SK-N-SH treated with all-trans-retinoic acid at 6 μM for 48 hours (cell line): ENCODE results near the gene NUDCD2.
"Not testable (repeated sequence)": the region's sequence is repeated elsewhere in the genome, so short reads cannot be mapped to it uniquely, and the experiment has no call there.

Experiments used
- ATAC-seq: fragments of 200-7000 bp; cut with Tn5 transposase; 3 replicates; pipeline ENCODE4 v1.9.1; 2020; ENCODE audit warnings: mild to moderate bottlenecking, moderate library complexity
- ARNTL ChIP-seq: fragments of 450-650 bp; formaldehyde crosslinking; IDR thresholded peaks from 2 replicates; pipeline ENCODE4 v1.5.0; 2020; ENCODE audit warnings: low read depth, mild to moderate bottlenecking, moderate library complexity, borderline replicate concordance
- BACH2 ChIP-seq: fragments of 250-450 bp; sonication (Bioruptor Pico); IDR thresholded peaks from 2 replicates; pipeline ENCODE4 v1.9.0; 2021; ENCODE audit warnings: mild to moderate bottlenecking, borderline replicate concordance
- CSDC2 ChIP-seq: fragments of 250-450 bp; sonication (Bioruptor Pico); IDR thresholded peaks from 2 replicates; pipeline ENCODE4 v1.5.0; 2020; ENCODE audit warnings: mild to moderate bottlenecking, moderate library complexity
- CSRNP3 ChIP-seq: fragments of 250-450 bp; sonication (Bioruptor Pico); IDR thresholded peaks from 2 replicates; pipeline ENCODE4 v1.5.1; 2021; ENCODE audit warnings: mild to moderate bottlenecking, moderate library complexity
- ESRRG ChIP-seq: fragments of 250-450 bp; sonication (Bioruptor Pico); IDR thresholded peaks from 2 replicates; pipeline ENCODE4 v1.6.1; 2021; ENCODE audit warnings: mild to moderate bottlenecking
- GLIS3 ChIP-seq: fragments of 250-450 bp; sonication (Bioruptor Pico); IDR thresholded peaks from 2 replicates; pipeline ENCODE4 v1.5.0; 2020; ENCODE audit warnings: mild to moderate bottlenecking, moderate library complexity
- ISL1 ChIP-seq: fragments of 250-450 bp; sonication (Bioruptor Pico); IDR thresholded peaks from 2 replicates; pipeline ENCODE4 v2.1.2; 2022; ENCODE audit warnings: mild to moderate bottlenecking, moderate library complexity
- OSR1 ChIP-seq: fragments of 250-450 bp; sonication (Bioruptor Pico); IDR thresholded peaks from 2 replicates; pipeline ENCODE4 v1.8.0; 2022; ENCODE audit warnings: moderate library complexity, mild to moderate bottlenecking, inconsistent platforms
- PATZ1 ChIP-seq: fragments of 250-450 bp; sonication (Bioruptor Pico); IDR thresholded peaks from 2 replicates; pipeline ENCODE4 v1.8.0; 2020; ENCODE audit warnings: mild to moderate bottlenecking, moderate library complexity, borderline replicate concordance
- POU6F1 ChIP-seq: fragments of 250-450 bp; sonication (Bioruptor Pico); IDR thresholded peaks from 2 replicates; pipeline ENCODE4 v1.8.0; 2021; ENCODE audit warnings: low read depth, mild to moderate bottlenecking, moderate library complexity, borderline replicate concordance
- PPARA ChIP-seq: fragments of 250-450 bp; sonication (Bioruptor Pico); IDR thresholded peaks from 2 replicates; pipeline ENCODE4 v1.5.0; 2020; ENCODE audit warnings: mild to moderate bottlenecking, borderline replicate concordance
- SNAI2 ChIP-seq: fragments of 250-450 bp; sonication (Bioruptor Pico); IDR thresholded peaks from 2 replicates; pipeline ENCODE4 v1.5.0; 2020; ENCODE audit warnings: mild to moderate bottlenecking, moderate library complexity
- TCF4 ChIP-seq: fragments of 250-450 bp; sonication (Bioruptor Pico); IDR thresholded peaks from 2 replicates; pipeline ENCODE4 v1.8.0; 2021; ENCODE audit warnings: mild to moderate bottlenecking, moderate library complexity, borderline replicate concordance
- TOX ChIP-seq: fragments of 250-450 bp; sonication (Bioruptor Pico); IDR thresholded peaks from 2 replicates; pipeline ENCODE4 v1.8.0; 2021; ENCODE audit warnings: mild to moderate bottlenecking, moderate library complexity, borderline replicate concordance
- ZC3H10 ChIP-seq: fragments of 250-450 bp; sonication (Bioruptor Pico); IDR thresholded peaks from 2 replicates; pipeline ENCODE4 v1.5.1; 2021; ENCODE audit warnings: mild to moderate bottlenecking, moderate library complexity
- ZNF8 ChIP-seq: fragments of 450-650 bp; formaldehyde crosslinking; IDR thresholded peaks from 2 replicates; pipeline ENCODE4 v1.5.0; 2020; ENCODE audit warnings: mild to moderate bottlenecking, moderate library complexity
- TF ChIP-seq, protein P1 (sequence below): fragments of 250-450 bp; sonication (Bioruptor Pico); IDR thresholded peaks from 2 replicates; pipeline ENCODE4 v1.5.1; 2020; ENCODE audit warnings: low read depth, mild to moderate bottlenecking, moderate library complexity

Gene NUDCD2

GRCh38 chr5:163424836-163425235, 35.1 kb downstream of the NUDCD2 start:
- ATAC-seq, result no peak
- TF ChIP-seq TCF4 (CRISPR knock-in tag) (no peak), ZC3H10 (CRISPR knock-in tag) (no peak), BACH2 (CRISPR knock-in tag) (no peak), GLIS3 (CRISPR knock-in tag) (no peak), ESRRG (no peak), SNAI2 (CRISPR knock-in tag) (no peak)

- ATAC-seq, result not testable (repeated sequence)
These were observed 44.2 kb downstream of the NUDCD2 start for GRCh38 chr5:163415673-163416072.

- ATAC-seq, result no peak
- TF ChIP-seq CSDC2 (CRISPR knock-in tag), result no peak
- no peak for TF ChIP-seq ZNF8 (CRISPR knock-in tag)
- TF ChIP-seq, protein P1, sequence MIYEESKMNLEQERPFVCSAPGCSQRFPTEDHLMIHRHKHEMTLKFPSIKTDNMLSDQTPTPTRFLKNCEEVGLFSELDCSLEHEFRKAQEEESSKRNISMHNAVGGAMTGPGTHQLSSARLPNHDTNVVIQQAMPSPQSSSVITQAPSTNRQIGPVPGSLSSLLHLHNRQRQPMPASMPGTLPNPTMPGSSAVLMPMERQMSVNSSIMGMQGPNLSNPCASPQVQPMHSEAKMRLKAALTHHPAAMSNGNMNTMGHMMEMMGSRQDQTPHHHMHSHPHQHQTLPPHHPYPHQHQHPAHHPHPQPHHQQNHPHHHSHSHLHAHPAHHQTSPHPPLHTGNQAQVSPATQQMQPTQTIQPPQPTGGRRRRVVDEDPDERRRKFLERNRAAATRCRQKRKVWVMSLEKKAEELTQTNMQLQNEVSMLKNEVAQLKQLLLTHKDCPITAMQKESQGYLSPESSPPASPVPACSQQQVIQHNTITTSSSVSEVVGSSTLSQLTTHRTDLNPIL, result no peak
- TF ChIP-seq ESRRG, result no peak
- no peak for TF ChIP-seq SNAI2 (CRISPR knock-in tag)
- no peak for TF ChIP-seq CSRNP3
These were observed 49.4 kb downstream of the NUDCD2 start for GRCh38 chr5:163410505-163410904.

GRCh38 chr5:163409384-163409783, 50.5 kb downstream of the NUDCD2 start:
- ATAC-seq, result no peak
- TF ChIP-seq TOX (CRISPR knock-in tag) (no peak), PATZ1 (no peak), ARNTL (CRISPR knock-in tag) (no peak), SNAI2 (CRISPR knock-in tag) (no peak), ZC3H10 (CRISPR knock-in tag) (no peak), ZNF8 (CRISPR knock-in tag) (no peak), PPARA (no peak)

GRCh38 chr5:163408311-163408923, 51.5 kb downstream of the NUDCD2 start:
- peak; percentile 96 for ATAC-seq
- no peak for TF ChIP-seq POU6F1
- no peak for TF ChIP-seq ISL1 (CRISPR knock-in tag)
- TF ChIP-seq OSR1 (CRISPR knock-in tag), result no peak
- no peak for TF ChIP-seq ARNTL (CRISPR knock-in tag)
- TF ChIP-seq CSRNP3, result no peak
